Spleen (tissue), 11 donors: ENCODE data around the gene MGARP. TPM values are rescaled to one million over a fixed set of nuclear protein-coding genes. Genes with fewer than 3 reads are reported as not detected.

ENCODE experiments used
- DNase-seq: peaks from one replicate; pipeline ENCODE4 v3.0.0-alpha.2; 2020
- H3K27ac ChIP-seq, 8 donors: fragments of 200-600 bp; sonication (generic) in 7 of 8; 1 replicate in 4 of 8; 2 replicates in 4 of 8; pipeline versions ENCODE4 v1.5.0 to v1.8.0; 2016 to 2021; ENCODE audit warnings: inconsistent platforms in 4 of 8, mild to moderate bottlenecking in 4 of 8, moderate library complexity in 1 of 8
- H3K27me3 ChIP-seq, 7 donors: fragments of 200-600 bp; sonication (generic) in 6 of 7; replicated peaks in 1 of 7; 1 replicate in 4 of 7; 2 replicates in 3 of 7; pipeline versions ENCODE4 v1.5.0 to v1.8.0; 2016 to 2021; ENCODE audit warnings: inconsistent platforms in 3 of 7, mild to moderate bottlenecking in 1 of 7
- H3K36me3 ChIP-seq, 6 donors: fragments of 200-600 bp; sonication (generic) in 5 of 6; 1 replicate in 4 of 6; 2 replicates in 2 of 6; pipeline versions ENCODE4 v1.5.0 to v1.8.0; 2016 to 2021; ENCODE audit warnings: inconsistent platforms in 2 of 6
- H3K4me1 ChIP-seq, 6 donors: fragments of 200-600 bp; sonication (generic) in 5 of 6; 1 replicate in 3 of 6; 2 replicates in 3 of 6; pipeline versions ENCODE4 v1.5.0 to v1.8.0; 2016 to 2021; ENCODE audit warnings: inconsistent platforms in 3 of 6
- H3K4me3 ChIP-seq, 8 donors: fragments of 200-600 bp; sonication (generic) in 7 of 8; 1 replicate in 4 of 8; 2 replicates in 4 of 8; pipeline versions ENCODE4 v1.5.0 to v1.8.0; 2016 to 2021; ENCODE audit warnings: inconsistent platforms in 4 of 8, mild to moderate bottlenecking in 4 of 8, moderate library complexity in 2 of 8
- H3K9me3 ChIP-seq, 8 donors: fragments of 200-600 bp; sonication (generic) in 7 of 8; 1 replicate in 4 of 8; 2 replicates in 4 of 8; pipeline versions ENCODE4 v1.5.0 to v1.8.0; 2016 to 2021; ENCODE audit warnings: inconsistent platforms in 4 of 8
- POLR2A ChIP-seq, 3 donors: fragments of 450-650 bp; IDR thresholded peaks; one replicate each; pipeline ENCODE4 v1.5.1; 2017; ENCODE audit warnings: antibody characterized with exemption in 3 of 3, mild to moderate bottlenecking in 1 of 3
- POLR2AphosphoS5 ChIP-seq, 3 donors: sonication (generic); formaldehyde crosslinking; IDR thresholded peaks; one replicate each; pipeline ENCODE4 v1.5.1; 2017; ENCODE audit warnings: antibody characterized with exemption in 3 of 3
- WGBS, 5 donors: extraction: QIAGEN DNeasy Blood & Tissue Kit in 3 of 5; methylation state at CpG; one replicate each; pipeline versions ENCODE4 v1.1.5 to v1.1.7; 2013 to 2018; 5-methylcytosine and 5-hydroxymethylcytosine counted together
- intact Hi-C: fragments of 100-400 bp; cut with DNase I; formaldehyde crosslinking; loops from one replicate; pipeline ENCODE4 v1.15.0; 2023; ENCODE audit warnings: low total_unique reads
- polyA plus RNA-seq, 3 donors: library from polyadenylated mRNA; stranded (reverse); fragments of 200-250 nt; gene quantifications; one replicate each; pipeline ENCODE4 v1.2.1, GENCODE V29; 2013
- total RNA-seq, 7 donors: library from RNA; depleted of rRNA in 3 of 7; stranded (reverse); fragments of >200 nt in 3 of 7; fragmentation: NEBNext Ultra II Directional in 4 of 7; extraction: Animal tissue kit (Norgen Biotek cat#: 25700) in 4 of 7; gene quantifications; one replicate each; pipeline versions ENCODE4 v1.1.0 to v1.2.1, GENCODE V29; 2016 to 2021
- TF ChIP-seq, protein P1 (sequence below), 11 experiments: fragments of 200-600 bp in 7 of 11; fragments of 450-650 bp in 4 of 11; sonication (generic) in 4 of 11; IDR thresholded peaks in 8 of 11; conservative IDR thresholded peaks in 3 of 11; 1 replicate in 7 of 11; 2 replicates in 4 of 11; pipeline versions ENCODE4 v1.4.0 to v1.8.0; 2016 to 2021; ENCODE audit warnings: antibody characterized with exemption in 11 of 11, inconsistent platforms in 4 of 11, mild to moderate bottlenecking in 1 of 11
- donor health status: healthy with polysubstance abuse.
- donor health status: DM: no; HTN: no; CAD: no; lungs with moderate emphysema.
- donor health status: DM: no; HTN: no; CAD: no.
- donor health status: Bipolar disorder and iron deficiency.
- donor health status: healthy.
- donor health status: DM: no; HTN: no; CAD: no.
- donor health status: DM: yes; HTN: yes; CAD: no.

The MGARP gene
- total and polyA plus RNA-seq, 10 donors, result 0.20 to 1.7 (median 0.50) TPM; not detected in 1

DNA sequence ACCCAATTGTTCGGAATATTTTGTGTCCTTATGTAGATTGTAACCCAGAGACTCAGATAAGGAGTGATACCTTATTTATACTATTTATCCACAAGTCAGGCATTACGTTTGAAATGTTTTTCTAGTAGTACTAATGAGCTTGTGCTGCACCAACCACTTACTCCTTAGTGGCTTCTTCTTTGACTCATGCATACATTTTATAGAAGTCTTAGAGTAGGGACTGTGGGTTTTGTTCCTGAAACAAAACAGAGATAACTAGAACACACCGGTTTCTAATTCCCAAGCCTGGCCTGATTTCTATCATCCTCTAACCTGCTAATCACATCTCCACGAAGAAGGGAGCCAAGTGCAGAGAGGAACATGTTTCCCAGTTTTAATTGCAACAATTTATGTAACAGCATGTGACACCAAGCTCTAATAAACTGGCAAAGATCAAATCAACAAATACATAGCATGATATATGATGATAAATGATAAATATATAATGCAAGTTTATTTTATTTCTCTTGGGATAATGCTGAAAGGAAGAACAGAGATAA lies 32.3 kb downstream of the MGARP start:
- H3K27ac ChIP-seq, result no peak overlapping the region

DNA sequence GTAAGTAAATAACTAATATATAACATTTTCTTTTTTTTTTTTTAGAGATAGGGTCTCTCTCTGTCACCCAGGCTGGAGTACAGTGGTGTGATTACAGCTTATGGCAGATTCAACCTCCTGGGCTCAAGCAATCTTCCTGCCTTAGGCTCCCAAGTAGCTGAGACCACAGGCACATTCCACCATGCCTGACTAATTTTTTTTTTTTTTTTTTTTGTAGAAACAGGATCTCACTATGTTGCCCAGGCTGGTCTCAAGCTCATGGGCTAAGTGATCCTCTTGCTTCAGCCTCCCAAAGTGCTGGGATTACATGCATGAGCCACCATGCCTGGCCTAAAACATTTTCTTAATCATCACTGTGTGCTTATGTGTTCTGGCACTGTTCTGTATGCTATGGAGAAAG lies 32.8 kb downstream of the MGARP start:
- no peaks in the 10 kb centered on the region for H3K36me3 ChIP-seq
- H3K27me3 ChIP-seq, result no peaks in the 10 kb centered on the region
- H3K27ac ChIP-seq, result no peak overlapping the region
- DNase-seq, result no peak
- H3K9me3 ChIP-seq, result no peaks in the 10 kb centered on the region
- no peak overlapping the region for H3K4me3 ChIP-seq
- no peak for TF ChIP-seq POLR2A (IDR thresholded peaks at IDR 0.05)
- no peak for TF ChIP-seq POLR2AphosphoS5 (IDR thresholded peaks at IDR 0.05)
- TF ChIP-seq, protein P1, sequence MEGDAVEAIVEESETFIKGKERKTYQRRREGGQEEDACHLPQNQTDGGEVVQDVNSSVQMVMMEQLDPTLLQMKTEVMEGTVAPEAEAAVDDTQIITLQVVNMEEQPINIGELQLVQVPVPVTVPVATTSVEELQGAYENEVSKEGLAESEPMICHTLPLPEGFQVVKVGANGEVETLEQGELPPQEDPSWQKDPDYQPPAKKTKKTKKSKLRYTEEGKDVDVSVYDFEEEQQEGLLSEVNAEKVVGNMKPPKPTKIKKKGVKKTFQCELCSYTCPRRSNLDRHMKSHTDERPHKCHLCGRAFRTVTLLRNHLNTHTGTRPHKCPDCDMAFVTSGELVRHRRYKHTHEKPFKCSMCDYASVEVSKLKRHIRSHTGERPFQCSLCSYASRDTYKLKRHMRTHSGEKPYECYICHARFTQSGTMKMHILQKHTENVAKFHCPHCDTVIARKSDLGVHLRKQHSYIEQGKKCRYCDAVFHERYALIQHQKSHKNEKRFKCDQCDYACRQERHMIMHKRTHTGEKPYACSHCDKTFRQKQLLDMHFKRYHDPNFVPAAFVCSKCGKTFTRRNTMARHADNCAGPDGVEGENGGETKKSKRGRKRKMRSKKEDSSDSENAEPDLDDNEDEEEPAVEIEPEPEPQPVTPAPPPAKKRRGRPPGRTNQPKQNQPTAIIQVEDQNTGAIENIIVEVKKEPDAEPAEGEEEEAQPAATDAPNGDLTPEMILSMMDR (IDR thresholded peaks at IDR 0.05 in 8 of 11, conservative IDR thresholded peaks at IDR 0.05 in 3 of 11), result no peak
- H3K4me1 ChIP-seq, result peaks cover 0 to 4% (median 0%) of the 10 kb centered on the region in 6 donors
- intact Hi-C loops, result no loop called here

More for the DNA sequence above, 32.3 kb downstream of the MGARP start:
- intact Hi-C loops, result no loop called here
- WGBS, 5 donors, result 88 to 93% (median 88%) methylated on average over 4 of the region's 4 CpGs
- H3K9me3 ChIP-seq, result no peaks in the 10 kb centered on the region
- DNase-seq, result no peak
- no peaks in the 10 kb centered on the region for H3K36me3 ChIP-seq
- no peak for TF ChIP-seq POLR2A (IDR thresholded peaks at IDR 0.05)
- TF ChIP-seq POLR2AphosphoS5 (IDR thresholded peaks at IDR 0.05), result no peak
- TF ChIP-seq, protein P1 (IDR thresholded peaks at IDR 0.05 in 8 of 11, conservative IDR thresholded peaks at IDR 0.05 in 3 of 11), result no peak
- H3K27me3 ChIP-seq, result no peaks in the 10 kb centered on the region
- no peak overlapping the region for H3K4me3 ChIP-seq
- H3K4me1 ChIP-seq, result peaks cover 0 to 4% (median 0%) of the 10 kb centered on the region in 6 donors

DNA sequence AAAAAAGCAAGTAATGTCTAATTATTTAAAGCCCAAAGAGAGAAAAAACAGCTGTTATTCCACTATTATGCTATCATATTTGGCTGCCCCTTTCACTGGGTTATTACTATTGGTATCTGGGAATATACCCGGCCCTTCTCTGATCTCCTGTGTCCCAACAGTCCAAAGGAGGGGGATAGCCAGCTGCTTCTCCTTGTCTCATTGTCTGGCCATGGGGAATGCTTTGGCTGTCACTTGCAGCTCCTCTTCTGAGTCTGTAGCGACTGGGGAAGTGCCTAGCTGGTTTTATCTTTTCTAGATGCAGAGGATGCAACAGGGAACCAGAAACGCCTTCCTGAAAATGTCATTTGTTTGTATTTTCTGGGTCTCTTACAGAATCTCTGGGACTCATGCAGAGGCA lies 33.9 kb downstream of the MGARP start:
- no peak for DNase-seq
- H3K27ac ChIP-seq, result peak overlapping the region in 1 of 8 donors; percentile 28
- peaks cover 0 to 4% (median 0%) of the 10 kb centered on the region in 6 donors for H3K4me1 ChIP-seq
- intact Hi-C loops, result no loop called here
- H3K9me3 ChIP-seq, result no peaks in the 10 kb centered on the region
- no peaks in the 10 kb centered on the region for H3K27me3 ChIP-seq
- 66 to 85% (median 82%) methylated on average over 3 of the region's 3 CpGs for WGBS, 5 donors
- H3K36me3 ChIP-seq, result no peaks in the 10 kb centered on the region
- TF ChIP-seq POLR2AphosphoS5 (IDR thresholded peaks at IDR 0.05), result no peak
- TF ChIP-seq, protein P1 (IDR thresholded peaks at IDR 0.05 in 8 of 11, conservative IDR thresholded peaks at IDR 0.05 in 3 of 11), result no peak
- no peak overlapping the region for H3K4me3 ChIP-seq

GRCh38 chr4:139245590-139245989 lies 34.4 kb downstream of the MGARP start:
- WGBS, 5 donors, result 77 to 86% (median 81%) methylated on average over 1 of the region's 1 CpG
- TF ChIP-seq POLR2AphosphoS5 (IDR thresholded peaks at IDR 0.05) (no peak), POLR2A (IDR thresholded peaks at IDR 0.05) (no peak)
- TF ChIP-seq, protein P1 (IDR thresholded peaks at IDR 0.05 in 8 of 11, conservative IDR thresholded peaks at IDR 0.05 in 3 of 11), result no peak

More at GRCh38 chr4:139245590-139245989, 34.4 kb downstream of the MGARP start:
- DNase-seq, result no peak
- Histone ChIP-seq H3K36me3 (no peaks in the 10 kb centered on the region), H3K4me3 (no peak overlapping the region), H3K27ac (peak overlapping the region in 1 of 8 donors; percentile 28), H3K4me1 (peaks cover 0 to 4% (median 0%) of the 10 kb centered on the region in 6 donors), H3K27me3 (no peaks in the 10 kb centered on the region), H3K9me3 (no peaks in the 10 kb centered on the region)
- intact Hi-C loops, result no loop called here
